Urinary bladder (tissue), 4 donors: ENCODE data around the gene CNTF. TPM values are rescaled to one million over a fixed set of nuclear protein-coding genes. Genes with fewer than 3 reads are reported as not detected.
"Not testable (repeated sequence)": the region's sequence is repeated elsewhere in the genome, so short reads cannot be mapped to it uniquely, and the experiment has no call there.

ENCODE experiments used
- DNase-seq: peaks from one replicate; pipeline ENCODE4 v3.0.0-alpha.2; 2015; ENCODE audit errors: extremely low spot score
- H3K27ac ChIP-seq: one replicate; pipeline ENCODE4 v1.5.1; 2013; ENCODE audit warnings: low read depth, mild to moderate bottlenecking, moderate library complexity
- H3K36me3 ChIP-seq: one replicate; pipeline ENCODE4 v1.6.1; 2013; ENCODE audit warnings: mild to moderate bottlenecking, moderate library complexity; ENCODE audit not compliant: insufficient read depth
- H3K4me1 ChIP-seq: one replicate; pipeline ENCODE4 v1.6.1; 2013; ENCODE audit warnings: mild to moderate bottlenecking, moderate library complexity; ENCODE audit not compliant: insufficient read depth
- H3K4me3 ChIP-seq: one replicate; pipeline ENCODE4 v1.5.1; 2013; ENCODE audit warnings: low read depth, low read length
- WGBS: extraction: QIAGEN DNeasy Blood & Tissue Kit; methylation state at CpG from one replicate; pipeline ENCODE4 v1.1.7; 2013; 5-methylcytosine and 5-hydroxymethylcytosine counted together
- polyA plus RNA-seq: library from polyadenylated mRNA; stranded (reverse); fragments of 200-250 nt; gene quantifications from one replicate; pipeline ENCODE4 v1.2.3, GENCODE V29; 2013
- total RNA-seq: library from RNA; depleted of rRNA; stranded (reverse); fragments of >200 nt; gene quantifications from one replicate; pipeline ENCODE4 v1.2.3, GENCODE V29; 2014
- donor health status: healthy with polysubstance abuse.
- donor health status: healthy.

The CNTF gene
- total RNA-seq: 1.3 TPM
- polyA plus RNA-seq: 0.41 TPM

- WGBS: 68% methylated on average over 2 of the region's 2 CpGs
- Histone ChIP-seq H3K27ac (no peak within 1 kb of the TSS), H3K4me3 (no peak within 1 kb of the TSS), H3K4me1 (no peaks in the 10 kb centered on the region), H3K36me3 (no peaks in the 10 kb centered on the region)
- no peak for DNase-seq
Observed at GRCh38 chr11:58622344-58622743, at the start of gene CNTF. Gene CNTF (plus strand): TSS chr11:58622665. CDS start chr11:58622753, 88 bp downstream.

- H3K4me3 ChIP-seq, DNase-seq, H3K36me3 ChIP-seq, H3K4me1 ChIP-seq: not testable (repeated sequence)
- 93% methylated on average over 14 of the region's 14 CpGs for WGBS
- peak overlapping the region; percentile 56 for H3K27ac ChIP-seq
Observed at GRCh38 chr11:58572906-58573305, 49.6 kb upstream of the CNTF start.

GRCh38 chr11:58573451-58574104 lies 48.9 kb upstream of the CNTF start:
- Histone ChIP-seq H3K4me1 (no peaks in the 10 kb centered on the region), H3K27ac (peak overlapping the region; percentile 32), H3K36me3 (peaks cover 2% of the 10 kb centered on the region), H3K4me3 (peak overlapping the region; percentile 5)
- WGBS: 36% methylated on average over 4 of the region's 4 CpGs
- no peak for DNase-seq

GRCh38 chr11:58574881-58575280 lies 47.6 kb upstream of the CNTF start:
- peaks cover 2% of the 10 kb centered on the region for H3K36me3 ChIP-seq
- peak overlapping the region; percentile 64 for H3K27ac ChIP-seq
- H3K4me3 ChIP-seq: peak overlapping the region; percentile 12
- H3K4me1 ChIP-seq: no peaks in the 10 kb centered on the region
- no peak for DNase-seq

GRCh38 chr11:58575377-58576020 lies 47.0 kb upstream of the CNTF start, which contains the start of gene LPXN:
Gene LPXN (minus strand): TSS chr11:58575856. CDS start chr11:58575772, 84 bp downstream.
- no peak for DNase-seq
- H3K36me3 ChIP-seq: peaks cover under 1% of the 10 kb centered on the region
- peak within 1 kb of the TSS; percentile 64 for H3K27ac ChIP-seq
- 75% methylated on average over 6 of the region's 6 CpGs for WGBS
- peak within 1 kb of the TSS; percentile 12 for H3K4me3 ChIP-seq
- H3K4me1 ChIP-seq: no peaks in the 10 kb centered on the region

- Histone ChIP-seq H3K36me3 (no peaks in the 10 kb centered on the region), H3K4me3 (peak overlapping the region; percentile 58), H3K4me1 (no peaks in the 10 kb centered on the region), H3K27ac (peak overlapping the region; percentile 98)
- 31% methylated on average over 4 of the region's 4 CpGs for WGBS
- no peak for DNase-seq
Observed at GRCh38 chr11:58576887-58577471, 45.5 kb upstream of the CNTF start.

- under 1% methylated on average over 21 of the region's 21 CpGs for WGBS
- peak overlapping the region; percentile 98 for H3K27ac ChIP-seq
- no peaks in the 10 kb centered on the region for H3K36me3 ChIP-seq
- H3K4me3 ChIP-seq: peak overlapping the region; percentile 58
- no peak for DNase-seq
- no peaks in the 10 kb centered on the region for H3K4me1 ChIP-seq
Observed at GRCh38 chr11:58577555-58578135, 44.8 kb upstream of the CNTF start.

GRCh38 chr11:58578136-58578634 lies 44.3 kb upstream of the CNTF start:
- no peaks in the 10 kb centered on the region for H3K36me3 ChIP-seq
- H3K4me1 ChIP-seq: no peaks in the 10 kb centered on the region
- DNase-seq: peak; percentile 99
- H3K27ac ChIP-seq: peak overlapping the region; percentile 100
- peak overlapping the region; percentile 98 for H3K4me3 ChIP-seq
- under 1% methylated on average over 33 of the region's 33 CpGs for WGBS

GRCh38 chr11:58578635-58579191 lies 43.8 kb upstream of the CNTF start, which contains the start of gene ZFP91:
Gene ZFP91 (plus strand): TSS chr11:58579063. CDS start chr11:58579282, 219 bp downstream.
- Histone ChIP-seq H3K4me1 (no peaks in the 10 kb centered on the region), H3K36me3 (no peaks in the 10 kb centered on the region), H3K27ac (peak within 1 kb of the TSS; percentile 100), H3K4me3 (peak within 1 kb of the TSS; percentile 98)
- under 1% methylated on average over 49 of the region's 51 CpGs for WGBS
- DNase-seq: peak; percentile 97

- H3K27ac ChIP-seq: peak overlapping the region; percentile 99
- H3K4me1 ChIP-seq: no peaks in the 10 kb centered on the region
- peak overlapping the region; percentile 98 for H3K4me3 ChIP-seq
- peak; percentile 87 for DNase-seq
- WGBS: under 1% methylated on average over 78 of the region's 78 CpGs
- H3K36me3 ChIP-seq: no peaks in the 10 kb centered on the region
Observed at GRCh38 chr11:58579192-58580129, 43.0 kb upstream of the CNTF start.

GRCh38 chr11:58580311-58580710 lies 42.2 kb upstream of the CNTF start:
- H3K27ac ChIP-seq: peak overlapping the region; percentile 48
- WGBS: 16% methylated on average over 2 of the region's 2 CpGs
- H3K4me3 ChIP-seq: no peak overlapping the region
- no peaks in the 10 kb centered on the region for H3K4me1 ChIP-seq
- DNase-seq: no peak
- no peaks in the 10 kb centered on the region for H3K36me3 ChIP-seq

- Histone ChIP-seq H3K36me3 (no peaks in the 10 kb centered on the region), H3K27ac (no peak overlapping the region), H3K4me3 (no peak overlapping the region), H3K4me1 (no peaks in the 10 kb centered on the region)
- no peak for DNase-seq
- WGBS: 93% methylated on average over 1 of the region's 1 CpG
Observed at GRCh38 chr11:58582437-58582836, 40.0 kb upstream of the CNTF start.
